Right lobe of liver (tissue), 6 donors: ENCODE results near the gene RIPOR3. TPM values are rescaled to one million over a fixed set of nuclear protein-coding genes. Genes with fewer than 3 reads are reported as not detected.
A peak's percentile ranks its signal among the peaks of the same experiment; 100 is the strongest.

ENCODE experiments used
- ATAC-seq, 4 donors: fragments of 200-7000 bp; cut with Tn5 transposase; one replicate each; pipeline ENCODE4 v1.9.1; 2020; ENCODE audit warnings: mild to moderate bottlenecking in 4 of 4, moderate library complexity in 4 of 4
- DNase-seq, 3 donors: peaks; one replicate each; pipeline ENCODE4 v3.0.0-alpha.2; 2020
- H3K27ac ChIP-seq, 3 donors: fragments of 200-600 bp; one replicate each; pipeline ENCODE4 v1.8.0; 2022
- H3K27me3 ChIP-seq, 2 donors: fragments of 200-600 bp; one replicate each; pipeline ENCODE4 v1.8.0; 2022
- H3K36me3 ChIP-seq, 4 donors: fragments of 200-600 bp; sonication (generic) in 1 of 4; one replicate each; pipeline versions ENCODE4 v1.5.1 to v1.8.0; 2017 to 2022; ENCODE audit warnings: control low read depth in 1 of 4
- H3K4me1 ChIP-seq, 4 donors: fragments of 200-600 bp; sonication (generic) in 1 of 4; one replicate each; pipeline versions ENCODE4 v1.5.1 to v1.8.0; 2017 to 2022; ENCODE audit warnings: control low read depth in 1 of 4
- H3K4me3 ChIP-seq, 3 donors: fragments of 200-600 bp; one replicate each; pipeline ENCODE4 v1.8.0; 2022
- H3K9me3 ChIP-seq, 4 donors: fragments of 200-600 bp; sonication (generic) in 1 of 4; one replicate each; pipeline versions ENCODE4 v1.5.1 to v1.8.0; 2017 to 2022; ENCODE audit warnings: control low read depth in 1 of 4
- POLR2A ChIP-seq: fragments of 450-650 bp; IDR thresholded peaks from one replicate; pipeline ENCODE4 v1.6.1; 2017; ENCODE audit warnings: antibody characterized with exemption, mild to moderate bottlenecking
- WGBS: methylation state at CpG from one replicate; pipeline ENCODE4 v1.1.6; 2018; ENCODE audit warnings: low coverage, low lambda C conversion rate; ENCODE audit not compliant: insufficient coverage; ENCODE audit errors: missing lambda C conversion rate; 5-methylcytosine and 5-hydroxymethylcytosine counted together
- intact Hi-C, 2 donors: fragments of 100-400 bp; cut with DNase I; formaldehyde crosslinking; loops; one replicate each; pipeline versions ENCODE4 v1.11.2 to v1.14.1; 2022
- total RNA-seq, 6 experiments: library from RNA; depleted of rRNA in 2 of 6; stranded (reverse); fragments of >200 nt in 2 of 6; fragmentation: NEBNext Ultra II Directional in 3 of 6; extraction: Animal tissue kit (Norgen Biotek cat#: 25700) in 3 of 6; gene quantifications; one replicate each; pipeline versions ENCODE4 v1.1.0 to v1.2.4, GENCODE V29; 2016 to 2023
- TF ChIP-seq, protein P1 (sequence below), 4 donors: fragments of 200-600 bp in 3 of 4; fragments of 450-650 bp in 1 of 4; IDR thresholded peaks; one replicate each; pipeline versions ENCODE4 v1.5.1 to v1.8.0; 2016 to 2022; ENCODE audit warnings: antibody characterized with exemption in 4 of 4, mild to moderate bottlenecking in 2 of 4
- donor health status: DM: no; HTN: yes; CAD: no.
- donor health status: DM: no; HTN: no; CAD: no.
- donor health status: DM: no; HTN: no; CAD: no.
- donor health status: DM: no; HTN: yes; CAD: no.
- donor health status: DM: no; HTN: yes; CAD: no.

RIPOR3 gene
- total RNA-seq, 6 experiments from 2014 or later: 4.8 to 13.8 (median 8.9) TPM

DNA sequence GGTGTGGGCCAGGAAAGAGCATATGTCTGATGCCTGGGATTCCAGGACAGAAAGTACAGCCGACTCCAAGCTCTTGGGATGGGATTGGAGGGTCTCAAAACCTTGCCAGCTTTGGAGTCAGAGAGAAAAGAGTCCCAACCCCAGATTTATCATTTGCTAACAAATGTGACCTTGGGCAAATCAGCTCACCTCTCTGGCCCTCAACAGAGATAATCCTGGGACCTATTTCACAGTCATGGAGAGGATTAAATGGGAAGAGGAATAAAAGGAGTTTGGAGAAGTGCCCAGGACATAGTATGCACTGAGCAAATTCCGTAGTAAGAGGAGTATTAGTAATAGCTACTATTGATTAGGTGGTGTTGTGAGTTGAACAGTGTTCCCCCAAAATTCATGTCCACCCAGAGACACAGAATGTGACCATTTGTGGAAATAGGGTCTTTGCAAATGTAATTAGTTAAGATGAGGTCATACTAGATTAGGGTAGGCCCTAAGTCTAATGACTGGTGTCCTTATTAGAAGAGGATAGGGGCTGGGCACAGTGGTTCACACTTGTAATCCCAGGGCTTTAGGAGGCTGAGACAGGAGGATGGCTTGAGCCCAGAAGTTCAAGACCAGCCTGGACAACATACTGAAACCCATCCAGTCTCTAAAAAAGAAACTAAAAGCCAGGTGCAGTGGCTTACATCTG is 17.1 kb downstream of the RIPOR3 start:
- DNase-seq (no peak), ATAC-seq (no peak)
- intact Hi-C loops: no loop called here
- no peaks in the 10 kb centered on the region for H3K36me3 ChIP-seq
- H3K9me3 ChIP-seq: no peaks in the 10 kb centered on the region
- TF ChIP-seq, protein P1, sequence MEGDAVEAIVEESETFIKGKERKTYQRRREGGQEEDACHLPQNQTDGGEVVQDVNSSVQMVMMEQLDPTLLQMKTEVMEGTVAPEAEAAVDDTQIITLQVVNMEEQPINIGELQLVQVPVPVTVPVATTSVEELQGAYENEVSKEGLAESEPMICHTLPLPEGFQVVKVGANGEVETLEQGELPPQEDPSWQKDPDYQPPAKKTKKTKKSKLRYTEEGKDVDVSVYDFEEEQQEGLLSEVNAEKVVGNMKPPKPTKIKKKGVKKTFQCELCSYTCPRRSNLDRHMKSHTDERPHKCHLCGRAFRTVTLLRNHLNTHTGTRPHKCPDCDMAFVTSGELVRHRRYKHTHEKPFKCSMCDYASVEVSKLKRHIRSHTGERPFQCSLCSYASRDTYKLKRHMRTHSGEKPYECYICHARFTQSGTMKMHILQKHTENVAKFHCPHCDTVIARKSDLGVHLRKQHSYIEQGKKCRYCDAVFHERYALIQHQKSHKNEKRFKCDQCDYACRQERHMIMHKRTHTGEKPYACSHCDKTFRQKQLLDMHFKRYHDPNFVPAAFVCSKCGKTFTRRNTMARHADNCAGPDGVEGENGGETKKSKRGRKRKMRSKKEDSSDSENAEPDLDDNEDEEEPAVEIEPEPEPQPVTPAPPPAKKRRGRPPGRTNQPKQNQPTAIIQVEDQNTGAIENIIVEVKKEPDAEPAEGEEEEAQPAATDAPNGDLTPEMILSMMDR (IDR thresholded peaks at IDR 0.05): no peak
- no peak for TF ChIP-seq POLR2A
- H3K4me3 ChIP-seq: no peak overlapping the region
- 36% methylated on average over 2 of the region's 2 CpGs for WGBS
- peak overlapping the region in 2 of 3 donors; percentile 1 to 47 for H3K27ac ChIP-seq
- peaks cover 0 to 10% (median 3%) of the 10 kb centered on the region in 4 donors for H3K4me1 ChIP-seq
- no peaks in the 10 kb centered on the region for H3K27me3 ChIP-seq

DNA sequence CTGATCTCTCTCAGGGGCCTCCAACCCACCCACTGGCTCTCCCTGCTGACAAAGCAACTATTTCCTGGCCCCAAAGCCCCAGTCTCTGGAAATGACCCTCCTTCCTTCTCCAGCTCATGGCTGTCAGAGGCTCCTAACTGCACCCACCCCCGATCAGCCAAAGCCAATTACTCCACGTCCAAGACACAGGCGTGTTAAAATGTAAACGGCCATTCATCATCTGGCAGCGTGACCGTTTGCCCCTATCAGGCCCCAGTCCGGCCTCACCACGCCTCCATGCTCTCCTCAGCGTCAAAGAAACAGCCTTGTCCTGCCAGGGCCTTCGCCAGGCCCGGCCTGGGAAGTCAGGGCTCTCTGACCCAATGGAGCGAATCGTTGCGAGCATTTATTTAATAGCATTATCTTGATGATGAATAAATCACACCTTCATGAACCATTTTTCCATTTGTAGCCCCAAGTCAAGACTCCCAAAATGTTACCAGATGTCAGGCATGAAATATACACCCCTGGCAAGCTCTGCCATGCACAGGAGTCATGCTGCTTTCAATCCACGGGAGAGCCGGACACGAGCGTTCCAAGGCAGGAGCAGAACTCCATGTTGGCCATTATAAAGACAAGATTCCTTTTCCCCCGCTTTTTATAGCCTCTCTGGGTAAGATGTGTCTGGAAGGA is 17.7 kb downstream of the RIPOR3 start:
- peak; percentile 11 to 36 (median 23) for ATAC-seq

DNA sequence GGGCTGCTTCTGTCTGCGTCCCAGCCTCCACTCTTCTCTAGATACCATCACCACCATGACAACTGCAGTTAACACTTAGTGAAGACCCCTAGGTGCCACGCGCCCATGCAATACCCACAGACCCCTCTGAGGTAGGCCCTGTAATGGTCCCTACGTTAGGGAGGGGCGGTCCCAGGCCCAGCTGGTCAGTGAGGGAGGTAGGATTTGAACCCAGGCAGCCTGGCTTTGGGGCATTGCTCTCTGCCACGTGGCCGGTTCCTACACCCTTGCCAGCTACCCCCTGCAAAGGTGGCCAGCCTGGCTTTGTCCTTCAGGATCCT is 18.2 kb downstream of the RIPOR3 start:
- WGBS: no CpG with 5 or more reads among the region's 7 CpGs

More for the DNA sequence above, 17.7 kb downstream of the RIPOR3 start:
- Histone ChIP-seq H3K4me1 (peaks cover 0 to 8% (median 1%) of the 10 kb centered on the region in 4 donors), H3K36me3 (no peaks in the 10 kb centered on the region), H3K4me3 (no peak overlapping the region), H3K27me3 (no peaks in the 10 kb centered on the region), H3K27ac (peak overlapping the region in 2 of 3 donors; percentile 1 to 47), H3K9me3 (no peaks in the 10 kb centered on the region)
- intact Hi-C loops: no loop called here
- no peak for DNase-seq
- peak; percentile 30 for TF ChIP-seq POLR2A
- TF ChIP-seq, protein P1 (IDR thresholded peaks at IDR 0.05): no peak
- WGBS: 86% methylated on average over 16 of the region's 19 CpGs

DNA sequence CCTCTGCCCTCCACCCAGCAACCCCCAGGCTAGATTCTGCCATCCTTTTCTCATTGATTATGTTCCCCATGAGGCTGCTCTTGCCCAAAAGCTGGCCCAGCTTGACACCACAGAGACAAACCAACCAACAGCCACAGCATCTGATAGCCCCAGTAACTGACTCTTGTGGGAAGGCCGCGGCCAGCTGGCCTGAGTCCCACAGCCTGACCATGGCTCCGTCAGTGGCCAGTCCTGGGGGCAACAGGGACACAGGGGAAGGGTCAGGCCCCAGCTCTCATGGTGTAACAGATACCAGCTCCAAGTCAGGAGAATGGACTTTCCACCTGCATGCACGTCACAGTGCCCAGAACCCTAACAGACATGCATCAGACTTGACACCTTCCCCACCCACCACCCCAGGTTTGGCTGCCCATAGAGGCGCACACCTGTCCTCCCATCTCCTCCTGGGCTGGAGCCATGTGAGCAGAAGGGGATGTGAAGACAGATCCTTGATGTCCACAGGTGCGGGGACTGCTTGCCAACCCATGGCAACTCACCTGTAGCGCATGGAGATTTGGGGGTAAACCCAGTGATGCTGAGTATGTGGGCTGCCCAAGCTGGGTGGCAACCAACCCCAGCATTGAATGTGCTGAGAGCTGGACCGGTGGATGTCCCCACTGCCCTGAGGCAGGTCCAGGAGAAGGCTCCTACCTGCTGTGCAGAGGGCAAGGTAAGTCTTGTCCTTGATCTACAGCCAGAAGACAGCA is 18.8 kb downstream of the RIPOR3 start:
- intact Hi-C loops: no loop called here
- no peak overlapping the region for H3K27ac ChIP-seq
- 80% methylated on average over 2 of the region's 8 CpGs for WGBS

More for the DNA sequence above, 18.2 kb downstream of the RIPOR3 start:
- DNase-seq: no peak
- peak overlapping the region in 1 of 3 donors; percentile 26 for H3K27ac ChIP-seq
- H3K9me3 ChIP-seq: no peaks in the 10 kb centered on the region
- peaks cover 0 to 3% (median 0%) of the 10 kb centered on the region in 4 donors for H3K4me1 ChIP-seq
- no peaks in the 10 kb centered on the region for H3K27me3 ChIP-seq
- TF ChIP-seq POLR2A: no peak
- TF ChIP-seq, protein P1 (IDR thresholded peaks at IDR 0.05): no peak
- peak in 1 of 4 donors; percentile 15 for ATAC-seq
- no peaks in the 10 kb centered on the region for H3K36me3 ChIP-seq
- intact Hi-C loops: no loop called here
- no peak overlapping the region for H3K4me3 ChIP-seq

More for the DNA sequence above, 18.8 kb downstream of the RIPOR3 start:
- no peak overlapping the region for H3K4me3 ChIP-seq
- H3K36me3 ChIP-seq: no peaks in the 10 kb centered on the region
- H3K4me1 ChIP-seq: no peaks in the 10 kb centered on the region
- H3K9me3 ChIP-seq: no peaks in the 10 kb centered on the region
- ATAC-seq (no peak), DNase-seq (no peak)
- H3K27me3 ChIP-seq: no peaks in the 10 kb centered on the region
- TF ChIP-seq POLR2A: no peak
- TF ChIP-seq, protein P1 (IDR thresholded peaks at IDR 0.05): no peak
